Measurements from ENCODE around the gene APOA1.

APOA1 gene

GRCh38 chr11:116833816-116834534 lies 3.4 kb downstream of the APOA1 start:
- no peak for DNase-seq

- DNase-seq = no peak
Measured at GRCh38 chr11:116833491-116833815, 4.0 kb downstream of the APOA1 start.

- no peak for DNase-seq
Measured at GRCh38 chr11:116832350-116833290, 4.8 kb downstream of the APOA1 start.

GRCh38 chr11:116831790-116832349 lies 5.6 kb downstream of the APOA1 start:
- no peak for DNase-seq

GRCh38 chr11:116830184-116830912 lies 7.1 kb downstream of the APOA1 start:
- no peak for DNase-seq

GRCh38 chr11:116829525-116830183 lies 7.8 kb downstream of the APOA1 start, which contains the start of gene APOC3:
Gene APOC3 (plus strand): TSS chr11:116829907. CDS start chr11:116830583, 676 bp downstream.
- DNase-seq = no peak

- no peak for DNase-seq
Measured at GRCh38 chr11:116828632-116829524, 8.5 kb downstream of the APOA1 start.

GRCh38 chr11:116827461-116827860 lies 10.0 kb downstream of the APOA1 start:
- no peak for DNase-seq

GRCh38 chr11:116826751-116827431 lies 10.5 kb downstream of the APOA1 start:
- DNase-seq = no peak

GRCh38 chr11:116825854-116826750 lies 11.3 kb downstream of the APOA1 start:
- DNase-seq = no peak

- DNase-seq = no peak
Measured at GRCh38 chr11:116825434-116825833, 12.0 kb downstream of the APOA1 start.

GRCh38 chr11:116823031-116823843 lies 14.2 kb downstream of the APOA1 start, which contains the start of gene APOA4:
Gene APOA4 (minus strand): TSS chr11:116823304. CDS start chr11:116823191, 113 bp downstream.
- DNase-seq = no peak

GRCh38 chr11:116822575-116822974 lies 14.8 kb downstream of the APOA1 start:
- no peak for DNase-seq

- no peak for DNase-seq
Measured at GRCh38 chr11:116821050-116821918, 16.1 kb downstream of the APOA1 start.

- no peak for DNase-seq
Measured at GRCh38 chr11:116819049-116819448, 18.4 kb downstream of the APOA1 start.

- no peak for DNase-seq
Measured at GRCh38 chr11:116814502-116814901, 22.9 kb downstream of the APOA1 start.

GRCh38 chr11:116813781-116814471 lies 23.5 kb downstream of the APOA1 start:
- no peak for DNase-seq
